Natural killer cell (primary cell): ENCODE measurements around the gene LIX1L. TPM values are rescaled to one million over a fixed set of nuclear protein-coding genes. Genes with fewer than 3 reads are reported as not detected.

Source experiments
- ATAC-seq, 3 donors: fragments of 150-1000 bp in 2 of 3; fragments of 200-7000 bp in 1 of 3; cut with Tn5 transposase; 1 replicate in 1 of 3; 2 replicates in 2 of 3; pipeline ENCODE4 v1.10.0; 2021; ENCODE audit warnings: mild to moderate bottlenecking in 2 of 3, moderate library complexity in 2 of 3
- DNase-seq, 2 donors: peaks; one replicate each; pipeline versions ENCODE4 v3.0.0 to v3.0.0-alpha.2; 2013 to 2021; ENCODE audit warnings: mixed read lengths in 1 of 2
- H3K27ac ChIP-seq: one replicate; pipeline ENCODE4 v1.5.1; 2013; ENCODE audit warnings: mild to moderate bottlenecking, low read length
- H3K27me3 ChIP-seq: one replicate; pipeline ENCODE4 v1.6.1; 2013; ENCODE audit warnings: low read length; ENCODE audit not compliant: control insufficient read depth, insufficient read depth
- H3K36me3 ChIP-seq: one replicate; pipeline ENCODE4 v1.6.1; 2013; ENCODE audit warnings: low read length; ENCODE audit not compliant: control insufficient read depth, insufficient read depth
- H3K4me1 ChIP-seq: one replicate; pipeline ENCODE4 v1.6.1; 2013; ENCODE audit warnings: low read length; ENCODE audit not compliant: control insufficient read depth, insufficient read depth
- H3K4me3 ChIP-seq: one replicate; pipeline ENCODE4 v1.5.1; 2013; ENCODE audit warnings: low read length
- H3K9me3 ChIP-seq: one replicate; pipeline ENCODE4 v1.6.1; 2013; ENCODE audit warnings: low read length; ENCODE audit not compliant: control insufficient read depth, insufficient read depth
- H3K27ac Mint-ChIP-seq, 2 donors: one replicate each; pipeline ENCODE4 v1.8.0; 2022; ENCODE audit warnings: mild to moderate bottlenecking in 2 of 2, mixed read lengths in 2 of 2, moderate library complexity in 1 of 2
- H3K27me3 Mint-ChIP-seq, 2 donors: one replicate each; pipeline ENCODE4 v1.8.0; 2022; ENCODE audit warnings: low read depth in 2 of 2, mixed read lengths in 2 of 2
- H3K36me3 Mint-ChIP-seq: one replicate; pipeline ENCODE4 v1.8.0; 2022; ENCODE audit warnings: mixed read lengths
- H3K4me1 Mint-ChIP-seq, 2 donors: one replicate each; pipeline ENCODE4 v1.8.0; 2022; ENCODE audit warnings: mixed read lengths in 2 of 2
- H3K4me3 Mint-ChIP-seq: one replicate; pipeline ENCODE4 v1.8.0; 2022; ENCODE audit warnings: mild to moderate bottlenecking, moderate library complexity, mixed read lengths
- H3K9me3 Mint-ChIP-seq, 2 donors: one replicate each; pipeline ENCODE4 v1.8.0; 2022; ENCODE audit warnings: mixed read lengths in 2 of 2
- CTCF ChIP-seq: fragments of 200-600 bp; IDR thresholded peaks from one replicate; pipeline ENCODE4 v1.8.0; 2022; ENCODE audit warnings: antibody characterized with exemption
- WGBS: methylation state at CpG from one replicate; pipeline ENCODE4 v1.1.7; 2013; ENCODE audit warnings: missing lambda C conversion rate; ENCODE audit not compliant: insufficient coverage; 5-methylcytosine and 5-hydroxymethylcytosine counted together
- intact Hi-C: fragments of 100-400 bp; cut with micrococcal nuclease; formaldehyde crosslinking; loops from one replicate; pipeline ENCODE4 v1.14.2; 2022
- total RNA-seq, 4 donors: library from RNA; stranded (reverse); fragments of 120-200 nt in 1 of 4; gene quantifications; one replicate each; pipeline versions ENCODE4 v1.2.3 to v1.2.4, GENCODE V29; 2013 to 2022

LIX1L gene
- total RNA-seq, 3 donors from 2014 or later (not counting 1 experiment from before 2014, with no cell fraction given) = 33.4 to 41.3 (median 38.2) TPM

- ATAC-seq (no peak), DNase-seq (peak in 1 of 2 donors; percentile 58)
- H3K36me3 Mint-ChIP-seq = peaks cover 38% of the 10 kb centered on the region
- Histone ChIP-seq H3K9me3 (no peaks in the 10 kb centered on the region), H3K27ac (peak overlapping the region; percentile 88), H3K27me3 (no peaks in the 10 kb centered on the region), H3K4me1 (peaks cover 42% of the 10 kb centered on the region), H3K4me3 (peak overlapping the region; percentile 64), H3K36me3 (peaks cover 31% of the 10 kb centered on the region)
- peak overlapping the region; percentile 97 to 99 for H3K27ac Mint-ChIP-seq
- H3K4me1 Mint-ChIP-seq = peaks cover 60 to 65% of the 10 kb centered on the region in 2 donors
- H3K9me3 Mint-ChIP-seq = no peaks in the 10 kb centered on the region
- peak overlapping the region; percentile 97 for H3K4me3 Mint-ChIP-seq
- H3K27me3 Mint-ChIP-seq = no peaks in the 10 kb centered on the region
- no peak for TF ChIP-seq CTCF
- WGBS = no CpG with 5 or more reads among the region's 3 CpGs
- intact Hi-C loops = loop anchor here (1.0 to 5.0 kb wide), 4 partner anchors 17 to 70 kb away; partner anchors contain the start of genes ANKRD34A, POLR3GL and RBM8A
These were observed 39.9 kb upstream of the LIX1L start for GRCh38 chr1:145997718-145998023.

- Histone ChIP-seq H3K27ac (peak overlapping the region; percentile 88), H3K27me3 (no peaks in the 10 kb centered on the region), H3K4me3 (peak overlapping the region; percentile 64), H3K4me1 (peaks cover 46% of the 10 kb centered on the region), H3K36me3 (peaks cover 36% of the 10 kb centered on the region), H3K9me3 (no peaks in the 10 kb centered on the region)
- WGBS = 0% methylated on average over 5 of the region's 12 CpGs
- ATAC-seq = peak; percentile 22 to 40 (median 30)
- intact Hi-C loops = loop anchor here (1.0 to 5.0 kb wide), 4 partner anchors 17 to 70 kb away; partner anchors contain the start of genes ANKRD34A, POLR3GL and RBM8A
- H3K36me3 Mint-ChIP-seq = peaks cover 42% of the 10 kb centered on the region
- peaks cover 65 to 70% of the 10 kb centered on the region in 2 donors for H3K4me1 Mint-ChIP-seq
- peak overlapping the region; percentile 97 for H3K4me3 Mint-ChIP-seq
- peak overlapping the region; percentile 97 to 99 for H3K27ac Mint-ChIP-seq
- peak; percentile 43 to 83 for DNase-seq
- TF ChIP-seq CTCF = peak; percentile 13
- no peaks in the 10 kb centered on the region for H3K9me3 Mint-ChIP-seq
- H3K27me3 Mint-ChIP-seq = no peaks in the 10 kb centered on the region
These were observed 39.4 kb upstream of the LIX1L start for GRCh38 chr1:145997016-145997717.

- WGBS = under 1% methylated on average over 30 of the region's 30 CpGs
- Mint-ChIP-seq H3K9me3 (no peaks in the 10 kb centered on the region), H3K4me3 (peak within 1 kb of the TSS; percentile 97), H3K27me3 (no peaks in the 10 kb centered on the region), H3K36me3 (peaks cover 46% of the 10 kb centered on the region), H3K27ac (peak within 1 kb of the TSS; percentile 97 to 99), H3K4me1 (peaks cover 71 to 76% of the 10 kb centered on the region in 2 donors)
- Histone ChIP-seq H3K36me3 (peaks cover 41% of the 10 kb centered on the region), H3K27me3 (no peaks in the 10 kb centered on the region), H3K4me1 (peaks cover 48% of the 10 kb centered on the region), H3K27ac (peak within 1 kb of the TSS; percentile 88), H3K4me3 (peak within 1 kb of the TSS; percentile 64), H3K9me3 (no peaks in the 10 kb centered on the region)
- DNase-seq (peak; percentile 91 to 95), ATAC-seq (peak; percentile 85 to 97 (median 95))
- no peak for TF ChIP-seq CTCF
- intact Hi-C loops = loop anchor here (1.0 to 5.0 kb wide), 4 partner anchors 16 to 69 kb away; partner anchors contain the start of genes ANKRD34A, POLR3GL and RBM8A
These were observed 38.7 kb upstream of the LIX1L start, which contains the start of gene TXNIP for GRCh38 chr1:145996433-145997015. Gene TXNIP, minus strand, starts transcription at chr1:145996579. Its CDS starts 313 bp downstream, at chr1:145996266.
